ENCODE measurements around the gene GEMIN8. TPM values are rescaled to one million over a fixed set of nuclear protein-coding genes. Genes with fewer than 3 reads are reported as not detected.

GEMIN8 gene
- total and polyA plus RNA-seq, 2 donors (not counting 1 experiment from before 2014, with no cell fraction given) = 20.6 to 26.1 TPM

GRCh38 chrX:14013054-14013453 lies 16.6 kb downstream of the GEMIN8 start:
- ChIA-PET CTCF (no interaction called here), POLR2A (no interaction called here)
- DNase-seq (no peak), ATAC-seq (ENCODE audit: low read depth) (no peak)
- Mint-ChIP-seq H3K27ac (no peak overlapping the region), H3K27me3 (no peaks in the 10 kb centered on the region), H3K4me1 (no peaks in the 10 kb centered on the region), H3K9me3 (ENCODE audit: insufficient read depth) (no peaks in the 10 kb centered on the region), H3K4me3 (no peak overlapping the region)
- no peak overlapping the region for H3K9ac ChIP-seq (ENCODE audit: low read length)
- no peak overlapping the region for H3K27ac ChIP-seq (ENCODE audit: low read length in 2 of 2)
- no peaks in the 10 kb centered on the region for H3K79me2 ChIP-seq (ENCODE audit: control insufficient read depth, insufficient read depth, low read length)
- H3K4me2 ChIP-seq (replicated peaks; ENCODE audit: low read depth, low read length, poor library complexity, severe bottlenecking) = no peak overlapping the region
- H2AFZ ChIP-seq (ENCODE audit: insufficient read depth, low read depth, low read length, poor library complexity, severe bottlenecking) = no peak overlapping the region
- intact Hi-C loops (cut with micrococcal nuclease) = no loop called here
- no peaks in the 10 kb centered on the region for H3K4me1 ChIP-seq (ENCODE audit: control insufficient read depth in 2 of 2, insufficient read depth in 2 of 2, low read length in 2 of 2)
- H3K4me3 ChIP-seq (ENCODE audit: control extremely low read depth in 1 of 5, extremely low read depth in 1 of 5, insufficient read depth in 1 of 5, low read depth in 2 of 5, low read length in 4 of 5) = no peak overlapping the region
- no peaks in the 10 kb centered on the region for H4K20me1 ChIP-seq (ENCODE audit: control insufficient read depth, insufficient read depth, low read length, poor library complexity, severe bottlenecking)
- no CpG with 5 or more reads among the region's 4 CpGs for WGBS (ENCODE audit: insufficient coverage)
- peaks cover 1 to 10% of the 10 kb centered on the region in 2 experiments for H3K36me3 ChIP-seq (replicated peaks in 1 of 2; ENCODE audit: control extremely low read depth in 1 of 2, control insufficient read depth in 1 of 2, extremely low read depth in 1 of 2, insufficient read depth in 2 of 2, low read length in 1 of 2)
- no peaks in the 10 kb centered on the region for H3K27me3 ChIP-seq (replicated peaks in 1 of 4; ENCODE audit: control extremely low read depth in 1 of 4, control insufficient read depth in 3 of 4, insufficient read depth in 4 of 4, low read length in 3 of 4)
- no peak for TF ChIP-seq CTCF (IDR thresholded peaks at IDR 0.05)
- no peak for TF ChIP-seq EZH2 (IDR thresholded peaks at IDR 0.05; ENCODE audit: borderline replicate concordance, insufficient read depth, low read depth, low read length, poor library complexity, severe bottlenecking)
- H3K9me3 ChIP-seq (ENCODE audit: control extremely low read depth in 1 of 3, control insufficient read depth in 2 of 3, insufficient read depth in 1 of 3, low read length in 2 of 3) = no peaks in the 10 kb centered on the region

- H4K20me1 ChIP-seq (ENCODE audit: control insufficient read depth, insufficient read depth, low read length, poor library complexity, severe bottlenecking) = no peaks in the 10 kb centered on the region
- no peaks in the 10 kb centered on the region for H3K27me3 ChIP-seq (replicated peaks in 1 of 4; ENCODE audit: control extremely low read depth in 1 of 4, control insufficient read depth in 3 of 4, insufficient read depth in 4 of 4, low read length in 3 of 4)
- ChIA-PET CTCF (no interaction called here), POLR2A (no interaction called here)
- intact Hi-C loops (cut with micrococcal nuclease) = no loop called here
- Mint-ChIP-seq H3K27ac (no peak overlapping the region), H3K27me3 (no peaks in the 10 kb centered on the region), H3K9me3 (ENCODE audit: insufficient read depth) (no peaks in the 10 kb centered on the region), H3K4me1 (no peaks in the 10 kb centered on the region), H3K4me3 (no peak overlapping the region)
- no peak overlapping the region for H3K4me2 ChIP-seq (replicated peaks; ENCODE audit: low read depth, low read length, poor library complexity, severe bottlenecking)
- H3K27ac ChIP-seq (ENCODE audit: low read length in 2 of 2) = no peak overlapping the region
- H3K4me1 ChIP-seq (ENCODE audit: control insufficient read depth in 2 of 2, insufficient read depth in 2 of 2, low read length in 2 of 2) = no peaks in the 10 kb centered on the region
- H3K4me3 ChIP-seq (ENCODE audit: control extremely low read depth in 1 of 5, extremely low read depth in 1 of 5, insufficient read depth in 1 of 5, low read depth in 2 of 5, low read length in 4 of 5) = no peak overlapping the region
- no peak overlapping the region for H3K9ac ChIP-seq (ENCODE audit: low read length)
- H3K79me2 ChIP-seq (ENCODE audit: control insufficient read depth, insufficient read depth, low read length) = no peaks in the 10 kb centered on the region
- TF ChIP-seq CTCF (IDR thresholded peaks at IDR 0.05) (no peak), EZH2 (IDR thresholded peaks at IDR 0.05; ENCODE audit: borderline replicate concordance, insufficient read depth, low read depth, low read length, poor library complexity, severe bottlenecking) (no peak)
- no peaks in the 10 kb centered on the region for H3K9me3 ChIP-seq (ENCODE audit: control extremely low read depth in 1 of 3, control insufficient read depth in 2 of 3, insufficient read depth in 1 of 3, low read length in 2 of 3)
- WGBS (ENCODE audit: insufficient coverage) = no CpG with 5 or more reads among the region's 3 CpGs
- DNase-seq (no peak), ATAC-seq (ENCODE audit: low read depth) (no peak)
- no peak overlapping the region for H2AFZ ChIP-seq (ENCODE audit: insufficient read depth, low read depth, low read length, poor library complexity, severe bottlenecking)
- peaks cover 0 to 11% of the 10 kb centered on the region in 2 experiments for H3K36me3 ChIP-seq (replicated peaks in 1 of 2; ENCODE audit: control extremely low read depth in 1 of 2, control insufficient read depth in 1 of 2, extremely low read depth in 1 of 2, insufficient read depth in 2 of 2, low read length in 1 of 2)
Measured at GRCh38 chrX:14010566-14010965, 19.1 kb downstream of the GEMIN8 start.
